GM19025 (cell line): ENCODE results near the gene MYL12B.
"Not testable (repeated sequence)": the region's sequence is repeated elsewhere in the genome, so short reads cannot be mapped to it uniquely, and the experiment has no call there.

Source experiments
- ATAC-seq: cut with Tn5 transposase; IDR thresholded peaks from one replicate; pipeline ENCODE4 v1.9.1; 2021; ENCODE audit warnings: mild to moderate bottlenecking, low read depth, moderate library complexity; ENCODE audit not compliant: unreplicated experiment

MYL12B gene

DNA sequence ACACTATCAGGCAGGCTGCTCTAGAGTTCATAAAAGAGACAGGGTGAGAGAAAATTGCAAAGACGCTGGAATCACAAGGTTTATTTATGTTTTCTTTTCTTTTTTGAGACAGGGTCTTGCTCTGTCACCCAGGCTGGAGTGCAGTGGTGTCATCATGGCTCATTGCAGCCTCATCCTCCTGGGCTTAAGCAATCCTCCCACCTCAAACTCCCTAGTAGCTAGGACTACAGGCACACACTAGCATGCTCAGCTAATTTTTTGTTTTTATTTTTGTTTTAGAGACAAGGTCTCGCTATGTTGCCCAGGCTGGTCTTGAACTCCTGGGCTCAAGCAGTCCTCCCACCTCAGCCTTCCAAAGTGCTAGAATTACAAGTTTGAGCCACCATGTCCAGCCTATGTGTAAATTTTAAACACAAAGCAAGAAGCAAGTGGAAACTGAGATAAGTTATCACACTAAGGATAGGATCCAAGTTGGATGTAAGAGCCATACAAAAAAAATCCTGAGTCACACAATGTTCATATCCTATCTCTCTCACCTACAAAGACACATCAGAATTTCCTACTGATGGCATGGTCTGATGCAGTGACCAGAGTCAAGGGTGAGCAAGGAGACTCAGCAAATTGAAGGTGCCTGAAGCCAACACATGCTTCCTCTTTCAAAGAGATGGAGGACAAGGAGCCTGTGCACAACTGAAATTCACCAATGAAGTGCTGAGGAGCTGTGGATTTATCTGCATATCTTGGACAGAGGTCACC is 31.4 kb downstream of the MYL12B start:
- ATAC-seq: no peak

DNA sequence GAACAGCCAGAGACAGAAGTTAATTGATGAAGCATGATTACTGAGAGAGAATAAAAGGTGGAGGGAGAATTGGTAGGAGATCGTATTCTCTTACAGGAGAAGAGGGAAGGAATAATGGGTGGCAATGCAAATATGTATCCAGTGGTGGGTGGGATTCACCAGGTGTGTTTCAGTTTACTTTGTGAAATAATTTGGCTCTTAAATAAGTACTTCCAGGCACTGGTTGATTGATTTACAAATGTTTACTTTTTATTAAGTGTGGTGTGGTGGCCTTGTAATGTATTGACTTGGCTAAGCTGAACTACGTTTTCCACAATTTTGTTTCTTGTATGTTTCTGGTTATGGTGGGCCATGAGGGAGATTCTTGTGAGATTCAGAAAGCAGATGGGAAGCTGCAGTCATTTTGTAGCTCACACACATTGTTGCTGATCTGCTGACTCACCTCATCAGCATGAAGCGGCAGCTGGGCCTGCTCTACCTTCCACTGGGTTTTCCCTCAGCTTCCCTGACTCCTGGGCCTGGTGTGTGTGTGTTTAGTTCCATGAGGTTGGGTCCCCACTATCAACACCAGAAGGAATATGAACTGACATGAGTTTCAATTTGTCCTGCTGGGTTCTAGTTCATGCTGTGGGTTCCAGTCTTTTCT is 32.6 kb downstream of the MYL12B start:
- ATAC-seq: no peak

DNA sequence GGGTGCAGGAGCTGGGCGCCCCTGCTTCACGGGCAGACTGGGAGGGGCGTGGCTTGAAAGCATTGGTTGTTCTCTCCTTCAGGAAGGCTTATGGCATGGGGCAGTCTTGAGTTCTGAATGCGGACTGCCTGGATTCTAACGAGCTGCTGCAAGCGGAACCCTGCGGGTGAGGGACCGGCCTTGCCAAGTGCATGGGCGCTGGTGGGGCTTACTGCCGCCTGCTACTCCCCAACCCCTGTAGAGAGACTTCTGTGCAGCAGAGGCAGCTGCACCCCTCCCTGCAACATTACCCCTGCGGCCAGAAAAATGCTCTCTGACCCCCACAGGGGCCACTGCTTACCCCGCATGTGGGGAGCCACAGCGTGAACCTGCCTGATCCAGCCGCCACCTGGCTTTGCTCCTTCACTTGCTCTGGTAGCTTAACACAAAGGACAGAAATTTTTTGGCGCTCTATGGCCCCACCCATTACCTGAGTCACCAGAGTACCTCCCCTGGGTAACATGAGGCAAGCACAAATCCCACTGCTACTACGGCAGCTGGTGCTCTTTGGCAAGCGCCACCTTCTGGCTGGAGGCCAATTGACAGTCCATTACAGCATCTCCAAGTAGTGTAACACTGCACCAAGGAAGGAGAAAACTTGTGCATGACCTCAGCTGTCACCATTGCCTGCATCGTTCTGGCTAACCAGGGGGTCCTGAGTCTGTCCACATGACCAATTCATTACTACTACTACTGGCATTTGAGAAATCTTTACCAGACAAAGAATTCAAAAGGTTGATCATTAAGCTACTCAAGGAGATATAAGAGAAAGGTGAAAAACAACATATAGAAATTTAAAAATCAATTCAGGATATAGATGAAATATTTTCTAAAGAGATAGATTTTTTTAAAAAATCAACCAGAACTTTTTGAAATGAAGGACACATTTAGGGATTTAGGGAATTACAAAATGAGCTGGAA is 35.4 kb downstream of the MYL12B start:
- ATAC-seq: peak; percentile 99

DNA sequence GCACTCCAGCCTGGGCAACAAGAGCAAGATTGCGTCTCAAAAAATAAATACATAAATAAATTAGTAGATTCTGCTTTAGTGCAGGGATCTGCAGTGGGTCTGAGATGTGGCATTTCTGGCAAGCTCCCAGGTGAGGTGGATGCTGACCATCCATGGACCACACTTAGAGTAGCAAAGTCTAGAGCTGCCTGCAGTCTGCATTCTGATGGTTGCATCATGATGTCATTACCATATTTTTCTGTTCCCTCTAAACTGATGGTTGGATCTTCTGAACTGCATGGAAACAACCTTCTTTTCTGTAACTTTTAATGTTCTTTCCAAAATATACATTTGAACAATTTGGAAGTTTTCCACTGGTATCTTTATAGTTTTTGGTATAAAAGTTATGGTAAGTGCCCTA is 42.9 kb downstream of the MYL12B start:
- ATAC-seq: no peak

DNA sequence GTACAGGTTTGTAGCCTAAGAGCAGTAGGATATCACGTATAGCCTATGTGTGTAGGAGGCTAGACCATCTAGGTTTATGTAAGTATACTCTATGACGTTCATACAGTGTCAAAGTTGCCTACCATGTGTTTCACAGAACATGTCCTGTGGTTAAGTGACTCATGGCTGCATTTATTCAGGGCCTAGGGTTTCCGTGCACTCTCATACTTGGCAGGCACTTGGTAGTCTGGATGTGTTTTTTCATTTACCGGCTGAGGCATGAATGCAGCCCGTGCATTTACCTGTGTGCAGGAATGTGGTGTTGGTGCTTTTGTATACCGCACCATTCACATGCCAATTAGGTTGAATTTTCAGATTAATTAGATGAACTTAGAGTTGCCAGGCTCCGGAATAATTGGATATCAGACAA is 43.4 kb downstream of the MYL12B start:
- no peak for ATAC-seq

DNA sequence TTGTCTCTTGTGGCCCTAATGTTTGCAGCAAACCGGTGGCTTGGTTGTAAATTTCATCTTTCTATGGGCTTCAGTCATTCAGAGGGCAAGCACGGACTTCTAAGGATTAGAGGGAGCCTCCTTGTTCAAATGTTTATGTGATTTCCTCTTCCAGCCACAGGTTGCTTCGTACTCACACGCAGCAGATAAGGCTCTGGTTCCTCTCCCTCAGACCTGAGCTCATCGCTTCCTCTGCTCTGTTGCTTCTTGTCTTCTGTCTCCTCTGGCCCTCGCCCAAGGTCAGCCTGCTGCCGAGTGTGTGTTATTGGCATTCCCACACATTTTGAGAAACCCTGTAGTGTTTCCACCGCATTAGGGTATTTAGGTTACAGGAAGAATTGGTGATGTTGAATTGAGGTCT is 44.0 kb downstream of the MYL12B start:
- ATAC-seq: no peak

DNA sequence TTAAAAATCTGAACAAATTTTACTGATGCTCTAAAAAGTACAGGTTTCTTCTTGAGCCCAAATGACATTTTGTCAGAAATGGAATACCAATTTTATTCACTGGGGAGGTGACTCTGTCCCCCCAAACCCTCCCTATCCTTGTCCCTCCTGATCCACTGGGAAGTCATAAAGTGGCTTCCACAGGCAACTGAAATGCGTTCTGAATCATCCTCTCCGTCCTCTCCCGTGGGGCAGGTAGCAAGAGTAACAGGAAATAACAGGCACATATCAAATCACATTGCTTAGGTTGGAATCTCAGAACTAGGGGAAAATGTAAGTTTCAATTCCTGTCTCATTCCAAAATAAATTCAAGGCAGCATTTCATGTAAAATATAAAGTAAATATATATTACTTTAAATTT is 44.5 kb downstream of the MYL12B start:
- no peak for ATAC-seq

DNA sequence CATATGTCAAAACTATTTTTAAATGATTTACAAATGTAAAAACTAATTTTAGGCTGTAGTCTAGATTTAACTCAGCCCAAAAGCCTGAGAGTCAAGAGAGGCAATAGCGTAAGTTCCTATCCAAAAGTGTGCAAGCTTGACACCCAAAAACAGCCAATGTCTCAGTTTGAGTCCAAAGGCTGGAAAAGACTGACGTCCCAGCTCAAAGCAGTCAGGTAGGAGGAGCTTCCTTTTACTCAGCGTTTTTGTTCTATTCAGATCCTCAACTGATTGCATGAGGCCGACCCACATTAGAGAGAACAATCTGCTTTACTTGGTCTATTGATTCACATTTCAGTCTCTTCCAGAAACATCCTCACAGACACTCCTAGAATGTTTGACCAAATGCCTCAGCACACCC is 51.8 kb downstream of the MYL12B start:
- no peak for ATAC-seq

DNA sequence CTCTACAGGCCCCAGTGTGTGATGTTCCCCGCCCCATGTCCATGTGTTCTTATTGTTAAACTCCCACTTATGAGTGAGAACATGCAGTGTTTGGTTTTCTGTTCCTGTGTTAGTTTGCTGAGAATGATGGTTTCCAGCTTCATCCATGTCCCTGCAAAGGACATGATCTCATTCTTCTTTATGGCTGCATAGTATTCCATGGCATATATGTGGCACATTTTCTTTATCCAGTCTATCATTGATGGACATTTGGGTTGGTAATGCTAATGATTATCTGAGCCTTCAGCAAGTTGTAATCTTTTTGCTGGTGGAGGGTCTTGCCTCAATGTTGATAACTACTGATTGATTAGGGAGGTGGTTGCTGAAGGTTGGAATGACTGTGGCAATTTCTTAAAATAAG is 53.4 kb downstream of the MYL12B start:
- ATAC-seq: not testable (repeated sequence)

DNA sequence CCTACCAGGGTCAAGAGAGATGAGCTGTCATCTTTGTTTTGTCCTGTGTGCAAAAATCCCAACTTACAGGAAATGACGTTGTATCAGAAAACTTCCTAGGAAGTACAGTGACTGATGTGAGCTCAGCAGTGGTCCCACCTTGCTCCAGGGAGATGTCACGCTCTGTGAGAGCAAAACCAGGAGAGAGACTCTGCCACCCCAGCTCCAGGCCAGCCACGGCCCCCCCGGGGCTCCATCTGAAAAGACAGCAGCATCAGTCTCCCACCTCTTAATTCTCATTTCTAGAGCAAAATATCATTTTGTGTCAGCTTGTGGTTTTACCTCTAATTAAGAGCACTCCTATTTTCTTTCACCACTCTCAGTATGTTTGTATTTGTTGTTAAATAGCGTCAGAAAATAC is 57.5 kb downstream of the MYL12B start:
- no peak for ATAC-seq

DNA sequence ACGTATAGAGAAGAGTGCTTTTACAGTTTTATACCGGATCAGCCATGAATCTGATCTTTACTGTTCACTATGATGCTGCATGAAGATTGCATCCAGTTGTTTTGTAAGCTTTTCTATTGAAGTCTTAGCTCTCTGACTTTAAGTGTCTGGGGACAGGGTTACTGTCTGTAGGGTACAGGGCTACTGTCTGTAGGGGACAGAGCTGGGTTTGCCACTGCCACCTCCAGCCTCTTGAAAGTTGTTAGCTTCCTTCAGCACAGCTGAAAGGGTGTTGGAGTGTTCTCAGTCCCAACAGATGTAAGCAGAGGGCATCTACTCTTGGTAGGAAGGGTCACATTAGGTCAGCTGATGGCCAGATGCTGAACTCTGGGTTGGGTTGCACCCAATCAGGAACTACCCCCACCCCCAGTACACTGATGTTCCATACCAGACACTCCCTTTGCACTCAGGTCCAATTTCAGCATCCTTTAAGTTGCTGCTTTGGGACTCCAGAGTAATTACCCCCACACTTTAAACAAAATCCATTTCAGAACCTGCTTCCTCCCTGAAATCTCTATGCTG is 58.0 kb downstream of the MYL12B start:
- no peak for ATAC-seq

DNA sequence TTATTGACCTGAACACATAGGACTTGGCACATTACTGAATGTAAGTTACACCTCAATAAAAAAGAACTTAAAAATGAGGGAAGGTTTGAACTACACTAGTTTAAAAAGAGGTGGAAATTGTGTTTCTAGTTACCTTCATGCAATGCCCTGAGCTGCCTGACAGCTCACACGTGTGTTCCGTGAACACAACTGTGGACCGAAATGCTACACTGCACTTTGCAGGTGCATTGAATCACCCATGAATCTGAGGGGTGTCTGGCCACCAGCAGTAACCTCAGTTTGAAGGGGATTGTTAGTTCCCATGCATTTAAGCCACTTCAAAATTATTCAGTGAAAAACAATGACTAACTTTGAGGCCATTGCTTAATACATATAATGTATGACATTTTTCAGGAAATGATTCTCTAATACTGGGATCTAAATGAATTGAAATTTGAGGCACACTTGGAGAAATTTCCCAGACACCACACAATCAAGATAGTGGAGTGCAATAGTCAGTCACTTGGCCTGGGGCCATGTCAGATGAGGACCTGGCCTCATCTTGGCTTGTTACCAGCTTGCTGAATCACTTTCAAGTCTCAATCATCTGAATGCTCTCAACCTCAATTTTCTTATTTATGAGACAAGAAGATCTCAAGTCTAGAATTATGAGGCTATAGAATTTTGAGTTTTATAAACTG is 59.3 kb downstream of the MYL12B start:
- no peak for ATAC-seq

DNA sequence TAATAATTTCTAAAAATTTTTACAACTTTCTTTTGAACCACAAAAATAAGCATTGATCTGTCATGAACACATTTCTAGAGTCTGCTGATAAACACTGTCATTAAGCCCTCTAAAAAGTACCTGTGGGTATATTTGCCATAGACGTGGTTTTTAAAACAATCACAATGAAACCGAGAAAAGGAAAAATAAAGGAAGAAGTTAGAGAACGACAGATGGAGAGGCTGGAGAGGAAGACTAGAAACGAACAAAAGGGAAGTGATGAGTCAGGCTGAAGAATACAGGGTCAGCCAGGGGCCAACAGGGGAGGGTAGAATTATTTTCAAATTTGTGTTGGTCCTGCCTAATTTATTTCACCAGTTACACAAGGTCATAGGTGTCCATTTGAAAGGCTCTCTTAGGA is 62.0 kb downstream of the MYL12B start:
- ATAC-seq: no peak
